SK-N-SH (cell line): Measurements from ENCODE around the gene CERS6. TPM values are rescaled to one million over a fixed set of nuclear protein-coding genes. Genes with fewer than 3 reads are reported as not detected.
"Not testable (repeated sequence)": the region's sequence is repeated elsewhere in the genome, so short reads cannot be mapped to it uniquely, and the experiment has no call there.

Source experiments
- CTCF ChIA-PET: fragments of 300-600, 350-600 bp; formaldehyde crosslinking; extraction: SDS; loops from one replicate; lab custom pipeline; 2021; lab: Yijun Ruan, JAX
- POLR2A ChIA-PET: fragments of 350-600 bp; sonication (Branson Sonifier 250); formaldehyde crosslinking; extraction: SDS; loops from one replicate; lab custom pipeline; 2020; ENCODE audit warnings: antibody characterized with exemption, inconsistent platforms; lab: Yijun Ruan, JAX
- DNase-seq: peaks from one replicate; pipeline ENCODE4 v3.0.0; 2012
- H2AFZ ChIP-seq: fragments of 200-600 bp; sonication (generic); 2 replicates; pipeline ENCODE4 v1.8.1; 2016; ENCODE audit warnings: antibody characterized with exemption, mild to moderate bottlenecking, low read depth
- H3F3A ChIP-seq: fragments of 200-600 bp; sonication (generic); replicated peaks from 2 replicates; pipeline ENCODE3; 2016; ENCODE audit warnings: antibody characterized with exemption, mild to moderate bottlenecking; ENCODE audit not compliant: insufficient read depth
- H3K27ac ChIP-seq, 2 experiments: fragments of 200-500 bp in 1 of 2; fragments of 200-600 bp in 1 of 2; sonication (Bioruptor generic) in 1 of 2; sonication (generic), shearing (Covaris generic) in 1 of 2; 2 replicates each; pipeline versions ENCODE4 v1.5.1 to v1.6.1; 2014 to 2016; ENCODE audit warnings: low read depth in 2 of 2, inconsistent platforms in 1 of 2, low read length in 1 of 2, mild to moderate bottlenecking in 1 of 2, mixed read lengths in 1 of 2
- H3K27me3 ChIP-seq: fragments of 200-600 bp; sonication (generic), shearing (Covaris generic); 2 replicates; pipeline ENCODE4 v1.6.1; 2016; ENCODE audit warnings: mixed run types; ENCODE audit not compliant: insufficient read depth
- H3K36me3 ChIP-seq, 2 experiments: fragments of 200-500 bp in 1 of 2; fragments of 200-600 bp in 1 of 2; sonication (Bioruptor generic) in 1 of 2; sonication (generic) in 1 of 2; replicated peaks in 1 of 2; 2 replicates each; pipeline versions ENCODE3 to v1.5.1; 2014 to 2016; ENCODE audit warnings: low read length in 1 of 2, mild to moderate bottlenecking in 1 of 2; ENCODE audit not compliant: insufficient read depth in 2 of 2, control insufficient read depth in 1 of 2
- H3K4me1 ChIP-seq, 2 experiments: fragments of 200-500 bp in 1 of 2; fragments of 200-600 bp in 1 of 2; sonication (Bioruptor generic) in 1 of 2; sonication (generic), shearing (Covaris generic) in 1 of 2; 2 replicates each; pipeline versions ENCODE4 v1.5.1 to v1.6.1; 2014 to 2016; ENCODE audit warnings: low read depth in 1 of 2, low read length in 1 of 2, mixed run types in 1 of 2; ENCODE audit not compliant: insufficient read depth in 2 of 2, control insufficient read depth in 1 of 2
- H3K4me2 ChIP-seq: fragments of 200-600 bp; sonication (generic), shearing (Covaris generic); 2 replicates; pipeline ENCODE4 v1.6.1; 2017; ENCODE audit warnings: mixed run types
- H3K4me3 ChIP-seq, 2 experiments: fragments of 200-500 bp in 1 of 2; fragments of 200-600 bp in 1 of 2; sonication (Bioruptor generic) in 1 of 2; sonication (generic), shearing (Covaris generic) in 1 of 2; 2 replicates each; pipeline versions ENCODE4 v1.5.1 to v1.8.1; 2014 to 2016; ENCODE audit warnings: low read depth in 2 of 2, inconsistent platforms in 1 of 2, low read length in 1 of 2, mild to moderate bottlenecking in 1 of 2, mixed read lengths in 1 of 2, moderate library complexity in 1 of 2
- H3K79me2 ChIP-seq: fragments of 200-600 bp; sonication (generic); 2 replicates; pipeline ENCODE4 v1.8.1; 2017; ENCODE audit warnings: mild to moderate bottlenecking; ENCODE audit not compliant: insufficient read depth
- H3K9ac ChIP-seq: fragments of 200-600 bp; sonication (generic); 2 replicates; pipeline ENCODE4 v1.6.1; 2017; ENCODE audit warnings: mixed run types
- H3K9me2 ChIP-seq: fragments of 200-600 bp; sonication (generic); 2 replicates; pipeline ENCODE4 v1.6.1; 2017; ENCODE audit warnings: mixed run types
- H3K9me3 ChIP-seq: fragments of 200-600 bp; sonication (generic); 2 replicates; pipeline ENCODE4 v1.6.1; 2017; ENCODE audit warnings: mixed run types, mild to moderate bottlenecking, moderate library complexity
- H4K20me1 ChIP-seq: fragments of 200-600 bp; sonication (generic); 2 replicates; pipeline ENCODE4 v1.6.1; 2017; ENCODE audit warnings: mild to moderate bottlenecking, mixed run types; ENCODE audit not compliant: insufficient read depth
- ELF1 ChIP-seq: IDR thresholded peaks from 2 replicates; pipeline ENCODE4 v1.4.0; 2012
- EP300 ChIP-seq, 2 experiments: IDR thresholded peaks; 2 replicates each; pipeline versions ENCODE4 v1.4.0 to v1.6.1; 2012; ENCODE audit warnings: borderline replicate concordance in 1 of 2, low read depth in 1 of 2, low read length in 1 of 2
- FOSL2 ChIP-seq: IDR thresholded peaks from 2 replicates; pipeline ENCODE4 v1.4.0; 2012; ENCODE audit warnings: low read depth, mild to moderate bottlenecking, moderate library complexity, borderline replicate concordance
- FOXJ3 ChIP-seq: sonication (generic); formaldehyde crosslinking; IDR thresholded peaks from 2 replicates; pipeline ENCODE4 v1.5.1; 2020; ENCODE audit warnings: mild to moderate bottlenecking, missing genetic modification reagents
- JUND ChIP-seq: IDR thresholded peaks from 2 replicates; pipeline ENCODE4 v1.4.0; 2012
- MEF2A ChIP-seq: IDR thresholded peaks from 2 replicates; pipeline ENCODE4 v1.4.0; 2012; ENCODE audit warnings: low read depth, borderline replicate concordance
- NFIC ChIP-seq: IDR thresholded peaks from 2 replicates; pipeline ENCODE4 v1.4.0; 2012; ENCODE audit warnings: borderline replicate concordance
- NRF1 ChIP-seq: IDR thresholded peaks from 2 replicates; pipeline ENCODE4 v1.6.1; 2012; ENCODE audit warnings: low read depth, mild to moderate bottlenecking, low read length
- PBX3 ChIP-seq: IDR thresholded peaks from 2 replicates; pipeline ENCODE4; 2012
- POLR2AphosphoS5 ChIP-seq: IDR thresholded peaks from 2 replicates; pipeline ENCODE4 v1.6.1; 2012; ENCODE audit warnings: low read depth, low read length
- RAD21 ChIP-seq: IDR thresholded peaks from 2 replicates; pipeline ENCODE4 v1.6.1; 2012; ENCODE audit warnings: mild to moderate bottlenecking, low read length
- RFX5 ChIP-seq: IDR thresholded peaks from 2 replicates; pipeline ENCODE4 v1.6.1; 2012; ENCODE audit warnings: mild to moderate bottlenecking, improper control_type of control experiment, low read length
- TAF1 ChIP-seq: IDR thresholded peaks from 2 replicates; pipeline ENCODE4 v1.6.1; 2012; ENCODE audit warnings: low read depth, mild to moderate bottlenecking, low read length, moderate library complexity, borderline replicate concordance
- YY1 ChIP-seq: IDR thresholded peaks from 2 replicates; pipeline ENCODE4 v1.4.0; 2012; ENCODE audit warnings: low read depth, mild to moderate bottlenecking
- WGBS: methylation state at CpG from one replicate; pipeline ENCODE4 v1.1.6; 2017; ENCODE audit warnings: low lambda C conversion rate; 5-methylcytosine and 5-hydroxymethylcytosine counted together
- polyA plus RNA-seq, 3 experiments: library from polyadenylated mRNA; depleted of rRNA; stranded (reverse); fragments of >200 nt; gene quantifications; 2 replicates each; pipeline ENCODE4 v1.2.3, GENCODE V29; 2012
- TF ChIP-seq, protein P1 (sequence below): fragments of 200-600 bp; sonication (generic); IDR thresholded peaks from 2 replicates; pipeline ENCODE4 v1.6.1; 2017; ENCODE audit warnings: antibody characterized with exemption, mild to moderate bottlenecking, moderate library complexity
- TF ChIP-seq, protein P2 (sequence below): IDR thresholded peaks from 2 replicates; pipeline ENCODE4 v1.4.0; 2012; ENCODE audit warnings: low read depth
- TF ChIP-seq, protein P3 (sequence below): IDR thresholded peaks from 2 replicates; pipeline ENCODE4 v1.6.1; 2012; ENCODE audit warnings: mild to moderate bottlenecking, low read depth, low read length, moderate library complexity

Gene CERS6
- polyA plus RNA-seq, 1 of the 3 experiments (the other 2 are of a cell fraction): 1.8 TPM

DNA sequence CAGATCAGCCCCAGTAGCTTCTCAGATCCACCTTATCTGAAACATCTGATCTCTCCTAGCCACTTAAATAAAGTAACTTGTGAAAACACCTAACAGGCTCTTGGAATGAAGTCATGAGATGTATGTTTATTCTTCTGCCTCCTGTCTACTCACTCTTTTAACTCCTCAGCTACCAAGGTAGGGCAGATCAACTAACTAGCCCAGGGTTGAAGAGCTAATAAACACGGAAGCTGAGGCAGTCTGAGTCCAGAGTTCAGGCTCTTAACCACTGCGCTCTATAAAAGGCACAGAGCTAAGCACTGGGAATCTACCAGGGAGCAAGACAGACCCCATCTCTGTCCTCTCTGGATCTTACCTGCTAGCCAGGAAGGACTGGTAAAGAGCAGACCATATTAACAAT lies 37.1 kb downstream of the CERS6 start:
- H3K36me3 ChIP-seq, H3K9me2 ChIP-seq, H4K20me1 ChIP-seq, H3K4me2 ChIP-seq, H3K27ac ChIP-seq, H3F3A ChIP-seq, H3K9ac ChIP-seq, CTCF ChIA-PET, DNase-seq, H3K27me3 ChIP-seq, H2AFZ ChIP-seq, H3K79me2 ChIP-seq, POLR2A ChIA-PET, H3K4me3 ChIP-seq, H3K9me3 ChIP-seq: not testable (repeated sequence)
- WGBS: 85% methylated on average over 2 of the region's 2 CpGs
- H3K4me1 ChIP-seq: peaks cover 0 to 10% of the 10 kb centered on the region in 2 experiments; a peak in 3 of 4 replicates

DNA sequence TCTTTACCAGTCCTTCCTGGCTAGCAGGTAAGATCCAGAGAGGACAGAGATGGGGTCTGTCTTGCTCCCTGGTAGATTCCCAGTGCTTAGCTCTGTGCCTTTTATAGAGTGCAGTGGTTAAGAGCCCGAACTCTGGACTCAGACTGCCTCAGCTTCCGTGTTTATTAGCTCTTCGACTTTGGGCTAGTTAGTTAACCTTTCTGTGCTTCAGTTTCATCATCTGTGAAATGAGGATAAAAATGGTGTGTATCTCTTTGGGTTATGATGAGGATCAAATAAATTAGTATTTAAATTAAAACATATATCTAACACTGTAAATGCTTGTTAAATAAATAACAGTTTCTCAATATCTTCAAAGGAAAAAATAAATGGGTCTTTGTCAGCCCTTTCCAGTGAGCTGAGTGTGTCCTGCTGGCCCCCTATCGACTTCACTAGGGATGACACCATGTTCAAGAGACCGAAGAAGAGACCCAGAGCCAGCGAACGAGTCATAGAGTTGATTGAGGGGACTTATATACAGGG lies 38.2 kb downstream of the CERS6 start:
- H3K36me3 ChIP-seq: no peaks in the 10 kb centered on the region
- no peaks in the 10 kb centered on the region for H3F3A ChIP-seq
- H3K27ac ChIP-seq: no peak overlapping the region
- no peaks in the 10 kb centered on the region; the same call in 1 of the 2 replicates for H3K9me3 ChIP-seq
- no peak for DNase-seq
- no peaks in the 10 kb centered on the region for H3K9me2 ChIP-seq
- TF ChIP-seq, protein P1, sequence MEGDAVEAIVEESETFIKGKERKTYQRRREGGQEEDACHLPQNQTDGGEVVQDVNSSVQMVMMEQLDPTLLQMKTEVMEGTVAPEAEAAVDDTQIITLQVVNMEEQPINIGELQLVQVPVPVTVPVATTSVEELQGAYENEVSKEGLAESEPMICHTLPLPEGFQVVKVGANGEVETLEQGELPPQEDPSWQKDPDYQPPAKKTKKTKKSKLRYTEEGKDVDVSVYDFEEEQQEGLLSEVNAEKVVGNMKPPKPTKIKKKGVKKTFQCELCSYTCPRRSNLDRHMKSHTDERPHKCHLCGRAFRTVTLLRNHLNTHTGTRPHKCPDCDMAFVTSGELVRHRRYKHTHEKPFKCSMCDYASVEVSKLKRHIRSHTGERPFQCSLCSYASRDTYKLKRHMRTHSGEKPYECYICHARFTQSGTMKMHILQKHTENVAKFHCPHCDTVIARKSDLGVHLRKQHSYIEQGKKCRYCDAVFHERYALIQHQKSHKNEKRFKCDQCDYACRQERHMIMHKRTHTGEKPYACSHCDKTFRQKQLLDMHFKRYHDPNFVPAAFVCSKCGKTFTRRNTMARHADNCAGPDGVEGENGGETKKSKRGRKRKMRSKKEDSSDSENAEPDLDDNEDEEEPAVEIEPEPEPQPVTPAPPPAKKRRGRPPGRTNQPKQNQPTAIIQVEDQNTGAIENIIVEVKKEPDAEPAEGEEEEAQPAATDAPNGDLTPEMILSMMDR: no peak; the same call in 1 of the 2 replicates
- no peak for TF ChIP-seq JUND
- no peak for TF ChIP-seq FOSL2
- TF ChIP-seq TAF1: no peak
- no peak for TF ChIP-seq RFX5
- TF ChIP-seq FOXJ3 (CRISPR knock-in tag): no peak
- TF ChIP-seq, protein P2, sequence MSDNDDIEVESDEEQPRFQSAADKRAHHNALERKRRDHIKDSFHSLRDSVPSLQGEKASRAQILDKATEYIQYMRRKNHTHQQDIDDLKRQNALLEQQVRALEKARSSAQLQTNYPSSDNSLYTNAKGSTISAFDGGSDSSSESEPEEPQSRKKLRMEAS: no peak
- TF ChIP-seq, protein P3, sequence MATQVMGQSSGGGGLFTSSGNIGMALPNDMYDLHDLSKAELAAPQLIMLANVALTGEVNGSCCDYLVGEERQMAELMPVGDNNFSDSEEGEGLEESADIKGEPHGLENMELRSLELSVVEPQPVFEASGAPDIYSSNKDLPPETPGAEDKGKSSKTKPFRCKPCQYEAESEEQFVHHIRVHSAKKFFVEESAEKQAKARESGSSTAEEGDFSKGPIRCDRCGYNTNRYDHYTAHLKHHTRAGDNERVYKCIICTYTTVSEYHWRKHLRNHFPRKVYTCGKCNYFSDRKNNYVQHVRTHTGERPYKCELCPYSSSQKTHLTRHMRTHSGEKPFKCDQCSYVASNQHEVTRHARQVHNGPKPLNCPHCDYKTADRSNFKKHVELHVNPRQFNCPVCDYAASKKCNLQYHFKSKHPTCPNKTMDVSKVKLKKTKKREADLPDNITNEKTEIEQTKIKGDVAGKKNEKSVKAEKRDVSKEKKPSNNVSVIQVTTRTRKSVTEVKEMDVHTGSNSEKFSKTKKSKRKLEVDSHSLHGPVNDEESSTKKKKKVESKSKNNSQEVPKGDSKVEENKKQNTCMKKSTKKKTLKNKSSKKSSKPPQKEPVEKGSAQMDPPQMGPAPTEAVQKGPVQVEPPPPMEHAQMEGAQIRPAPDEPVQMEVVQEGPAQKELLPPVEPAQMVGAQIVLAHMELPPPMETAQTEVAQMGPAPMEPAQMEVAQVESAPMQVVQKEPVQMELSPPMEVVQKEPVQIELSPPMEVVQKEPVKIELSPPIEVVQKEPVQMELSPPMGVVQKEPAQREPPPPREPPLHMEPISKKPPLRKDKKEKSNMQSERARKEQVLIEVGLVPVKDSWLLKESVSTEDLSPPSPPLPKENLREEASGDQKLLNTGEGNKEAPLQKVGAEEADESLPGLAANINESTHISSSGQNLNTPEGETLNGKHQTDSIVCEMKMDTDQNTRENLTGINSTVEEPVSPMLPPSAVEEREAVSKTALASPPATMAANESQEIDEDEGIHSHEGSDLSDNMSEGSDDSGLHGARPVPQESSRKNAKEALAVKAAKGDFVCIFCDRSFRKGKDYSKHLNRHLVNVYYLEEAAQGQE: no peak
- TF ChIP-seq ELF1: no peak
- no peak for TF ChIP-seq RAD21
- TF ChIP-seq NRF1: no peak
- no peak for TF ChIP-seq MEF2A
- TF ChIP-seq YY1: no peak
- TF ChIP-seq NFIC: no peak
- no peak for TF ChIP-seq EP300 (IDR thresholded peaks at IDR 0.05; ENCODE audit: borderline replicate concordance in 1 of 2, low read depth in 1 of 2, low read length in 1 of 2)
- TF ChIP-seq POLR2AphosphoS5: no peak
- TF ChIP-seq PBX3: no peak
- H3K79me2 ChIP-seq: no peaks in the 10 kb centered on the region
- H3K9ac ChIP-seq: no peak overlapping the region
- peaks cover 0 to 10% of the 10 kb centered on the region in 2 experiments; a peak in 3 of 4 replicates for H3K4me1 ChIP-seq
- H2AFZ ChIP-seq: no peak overlapping the region
- ChIA-PET CTCF (interaction anchor here (1.1 kb wide), 2 partner anchors 11 to 12 kb away, joined by 4 to 6 read pairs; no protein-coding TSS in a partner anchor), POLR2A (no interaction called here)
- H3K4me3 ChIP-seq: no peak overlapping the region
- H4K20me1 ChIP-seq: no peaks in the 10 kb centered on the region
- no peaks in the 10 kb centered on the region for H3K27me3 ChIP-seq
- H3K4me2 ChIP-seq: no peak overlapping the region
- WGBS: 90% methylated on average over 7 of the region's 7 CpGs
